GM21367 (cell line): ENCODE results near the gene HOXD8.

Source experiments
- ATAC-seq: cut with Tn5 transposase; IDR thresholded peaks from one replicate; pipeline ENCODE4 v1.9.1; 2021; ENCODE audit not compliant: unreplicated experiment

The HOXD8 gene

GRCh38 chr2:176145085-176145969 is 15.8 kb downstream of the HOXD8 start:
- ATAC-seq, result no peak

GRCh38 chr2:176146101-176146500 is 16.6 kb downstream of the HOXD8 start:
- no peak for ATAC-seq

DNA sequence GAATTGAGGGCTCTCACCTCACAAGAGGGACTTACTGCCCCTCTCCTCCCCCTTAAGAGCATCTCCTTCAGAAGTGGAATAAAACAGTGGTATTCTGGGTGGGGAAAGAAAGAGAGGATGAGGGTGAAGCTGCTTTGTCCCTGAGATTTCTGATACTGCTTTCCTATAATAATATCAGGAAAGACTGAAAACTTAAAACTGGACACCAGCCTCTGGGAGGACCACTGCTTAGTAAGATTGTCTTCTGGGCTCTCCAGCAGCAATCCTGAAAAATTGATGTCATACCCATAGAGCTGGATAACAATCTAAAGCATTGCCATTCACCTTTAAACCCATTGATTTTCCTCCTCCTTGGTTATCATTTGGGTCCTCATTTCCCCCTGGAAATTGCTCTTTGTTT is 17.1 kb downstream of the HOXD8 start:
- no peak for ATAC-seq

DNA sequence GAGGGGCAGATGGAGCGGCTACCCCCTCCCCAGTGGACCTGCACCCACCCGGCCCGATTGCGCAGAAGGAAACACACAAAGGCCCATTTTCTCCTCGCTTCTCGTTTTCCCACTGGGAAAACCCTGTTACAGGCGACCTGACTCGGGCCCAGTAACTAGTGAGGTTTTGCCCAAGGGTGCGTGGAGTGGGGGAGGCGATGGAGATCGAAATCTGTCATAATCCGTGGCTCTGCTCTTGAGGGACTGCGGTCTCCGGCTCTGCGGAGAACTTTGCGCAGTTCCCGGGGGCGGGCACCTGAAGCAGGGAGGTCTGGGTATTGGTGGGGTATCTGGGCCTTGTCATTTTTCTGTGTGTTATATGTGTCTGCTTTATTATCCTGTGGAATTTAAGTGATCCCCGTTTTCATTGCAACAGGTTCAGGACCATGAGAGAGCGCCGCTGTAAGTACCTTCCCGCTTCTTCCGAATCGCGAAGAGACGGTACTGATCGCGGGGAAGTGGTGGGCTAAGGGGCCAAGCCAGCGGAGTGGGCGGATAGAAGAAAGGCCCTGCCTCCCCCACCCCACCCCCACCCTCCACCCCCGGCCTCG is 17.8 kb downstream of the HOXD8 start:
- no peak for ATAC-seq

DNA sequence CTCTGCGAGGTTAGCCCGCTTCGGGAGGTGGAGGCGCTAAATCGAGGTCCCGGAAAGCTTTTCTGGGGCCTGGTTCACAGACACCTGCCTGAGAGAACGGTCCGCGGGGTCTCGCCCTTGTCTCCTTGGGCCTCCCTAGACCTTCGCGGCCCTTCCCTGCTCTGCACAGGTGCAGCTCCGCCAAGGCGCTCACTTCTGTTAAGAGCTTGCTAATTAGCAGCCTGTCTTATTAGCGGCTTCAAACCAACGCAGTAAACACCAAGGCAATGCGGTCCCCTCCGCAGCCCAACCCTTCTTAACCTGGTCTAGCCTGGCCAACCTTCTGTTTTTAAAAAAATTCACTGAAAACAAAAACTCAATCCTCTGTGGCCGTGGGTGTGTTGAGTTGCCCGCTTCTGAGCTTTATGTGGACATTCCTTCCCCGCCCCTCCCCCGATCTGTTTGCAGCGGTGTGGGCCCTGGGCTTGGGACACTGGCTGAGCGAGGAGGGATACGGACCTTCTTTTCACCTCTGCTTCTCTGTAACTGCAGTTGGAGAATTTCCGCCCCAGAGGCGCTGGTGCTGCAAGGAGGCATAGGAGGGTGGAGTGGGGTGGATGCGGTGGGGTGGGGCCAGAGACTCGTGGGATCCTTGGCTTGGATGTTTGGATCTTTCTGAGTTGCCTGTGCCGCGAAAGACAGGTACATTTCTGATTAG is 18.4 kb downstream of the HOXD8 start:
- ATAC-seq, result no peak

DNA sequence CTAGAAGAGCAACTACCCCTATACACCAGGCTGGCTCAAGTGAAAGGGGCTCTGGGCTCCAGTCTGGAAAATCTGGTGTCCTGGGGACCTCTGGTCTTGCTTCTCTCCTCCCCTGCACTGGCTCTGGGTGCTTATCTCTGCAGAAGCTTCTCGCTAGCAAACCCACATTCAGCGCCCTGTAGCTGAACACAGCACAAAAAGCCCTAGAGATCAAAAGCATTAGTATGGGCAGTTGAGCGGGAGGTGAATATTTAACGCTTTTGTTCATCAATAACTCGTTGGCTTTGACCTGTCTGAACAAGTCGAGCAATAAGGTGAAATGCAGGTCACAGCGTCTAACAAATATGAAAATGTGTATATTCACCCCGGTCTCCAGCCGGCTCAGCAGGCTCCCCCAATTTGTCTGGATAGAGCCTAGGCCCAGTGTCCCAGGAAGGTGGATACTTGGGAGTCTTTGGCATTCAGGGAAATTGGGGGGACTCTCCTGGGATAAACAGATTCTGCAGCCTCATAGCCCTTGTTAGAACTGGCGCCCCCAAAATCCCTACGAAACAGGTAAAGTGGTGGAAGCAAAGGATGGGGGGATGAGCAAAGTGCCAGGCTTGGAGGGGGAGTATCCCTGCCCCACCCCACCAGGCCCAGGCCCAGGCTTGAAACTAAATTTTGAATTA is 19.4 kb downstream of the HOXD8 start:
- ATAC-seq, result no peak

DNA sequence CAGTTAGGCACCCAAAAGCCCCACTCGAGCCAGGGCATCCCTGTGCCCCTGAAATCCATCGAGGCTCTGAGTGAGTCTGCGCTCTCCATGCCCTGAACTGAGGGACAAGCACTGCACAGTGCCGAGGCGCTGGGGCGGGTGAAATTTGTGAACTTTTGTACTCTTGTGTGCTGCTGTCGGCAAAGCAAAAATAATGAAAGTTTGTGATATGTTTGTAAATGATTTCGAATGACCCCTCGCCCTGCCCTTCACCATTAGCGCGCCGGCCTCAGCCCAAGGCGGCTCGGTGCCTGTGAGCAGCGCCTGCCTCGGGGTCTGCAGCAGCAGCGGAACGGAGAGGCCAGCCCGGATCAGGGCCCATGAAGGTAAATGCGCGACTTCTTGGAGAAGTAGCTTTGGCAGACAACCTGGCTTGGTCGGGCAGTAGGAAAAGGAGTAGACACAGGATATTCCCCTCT is 20.0 kb downstream of the HOXD8 start:
- ATAC-seq, result no peak

GRCh38 chr2:176149939-176150583 is 20.6 kb downstream of the HOXD8 start:
- ATAC-seq, result no peak

- ATAC-seq, result no peak
Observed at GRCh38 chr2:176150584-176151441, 21.3 kb downstream of the HOXD8 start.

GRCh38 chr2:176151442-176152287 is 22.2 kb downstream of the HOXD8 start, which contains the start of gene HOXD4:
Gene HOXD4 (plus strand): TSS chr2:176151550. CDS start chr2:176151634, 84 bp downstream.
- ATAC-seq, result no peak

DNA sequence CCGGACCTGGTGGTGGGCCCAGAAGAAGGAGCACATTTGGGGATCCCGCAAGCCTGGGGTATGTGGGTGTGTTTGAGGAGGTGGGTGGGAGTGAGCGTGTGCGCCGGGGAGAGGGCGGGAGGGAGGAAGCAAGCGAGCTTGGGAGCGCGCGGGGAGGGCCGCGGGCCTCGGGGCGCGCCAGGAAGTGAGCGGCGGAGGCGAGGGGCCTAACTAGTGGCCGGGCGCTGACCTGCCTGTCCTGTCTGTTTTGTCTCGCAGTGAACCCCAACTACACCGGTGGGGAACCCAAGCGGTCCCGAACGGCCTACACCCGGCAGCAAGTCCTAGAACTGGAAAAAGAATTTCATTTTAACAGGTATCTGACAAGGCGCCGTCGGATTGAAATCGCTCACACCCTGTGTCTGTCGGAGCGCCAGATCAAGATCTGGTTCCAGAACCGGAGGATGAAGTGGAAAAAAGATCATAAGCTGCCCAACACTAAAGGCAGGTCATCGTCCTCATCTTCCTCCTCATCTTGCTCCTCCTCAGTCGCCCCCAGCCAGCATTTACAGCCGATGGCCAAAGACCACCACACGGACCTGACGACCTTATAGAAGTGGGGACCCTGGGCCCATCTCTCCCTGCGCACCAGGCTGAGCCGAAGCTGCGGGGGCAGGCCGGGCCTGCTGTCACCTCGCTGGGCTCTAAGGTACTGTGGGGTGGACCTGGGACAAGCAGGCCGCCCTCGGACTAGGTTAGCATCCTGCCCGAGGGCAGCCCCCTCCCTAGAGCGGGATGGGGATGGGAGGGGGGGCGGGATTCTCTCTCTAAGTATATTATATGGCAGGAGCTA is 23.1 kb downstream of the HOXD8 start:
- ATAC-seq, result no peak

DNA sequence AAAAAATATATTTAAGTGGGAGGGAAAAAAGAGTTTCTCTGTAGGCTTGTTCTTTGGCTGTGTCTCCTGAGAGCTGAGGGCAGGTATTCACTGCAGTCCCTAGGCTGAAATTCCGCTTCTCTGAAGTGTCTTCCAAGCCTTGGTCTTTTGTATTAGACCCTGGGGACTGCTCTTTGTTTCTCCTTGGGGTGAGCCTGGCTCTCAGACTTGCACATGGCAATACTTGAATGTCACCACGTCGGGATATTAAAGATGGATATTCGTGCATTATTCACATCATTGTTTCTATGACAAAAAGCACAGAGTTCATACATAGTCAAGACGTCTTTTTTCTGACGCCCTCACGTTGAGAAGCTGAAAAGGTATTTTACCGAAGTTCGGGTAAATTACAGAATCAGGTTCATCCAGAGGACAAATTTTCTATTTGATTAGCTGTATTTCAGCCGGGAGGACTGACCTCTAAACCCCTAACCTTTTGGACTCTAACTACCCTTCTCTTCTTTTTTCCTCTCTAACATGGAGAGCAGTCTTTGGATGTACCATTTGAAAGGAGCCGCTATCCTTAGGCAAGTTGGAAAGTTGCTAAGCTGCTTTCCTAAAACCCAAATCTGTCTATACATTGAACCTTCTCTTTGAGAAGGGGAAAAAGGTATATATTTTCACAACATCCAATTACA is 25.2 kb downstream of the HOXD8 start:
- no peak for ATAC-seq

DNA sequence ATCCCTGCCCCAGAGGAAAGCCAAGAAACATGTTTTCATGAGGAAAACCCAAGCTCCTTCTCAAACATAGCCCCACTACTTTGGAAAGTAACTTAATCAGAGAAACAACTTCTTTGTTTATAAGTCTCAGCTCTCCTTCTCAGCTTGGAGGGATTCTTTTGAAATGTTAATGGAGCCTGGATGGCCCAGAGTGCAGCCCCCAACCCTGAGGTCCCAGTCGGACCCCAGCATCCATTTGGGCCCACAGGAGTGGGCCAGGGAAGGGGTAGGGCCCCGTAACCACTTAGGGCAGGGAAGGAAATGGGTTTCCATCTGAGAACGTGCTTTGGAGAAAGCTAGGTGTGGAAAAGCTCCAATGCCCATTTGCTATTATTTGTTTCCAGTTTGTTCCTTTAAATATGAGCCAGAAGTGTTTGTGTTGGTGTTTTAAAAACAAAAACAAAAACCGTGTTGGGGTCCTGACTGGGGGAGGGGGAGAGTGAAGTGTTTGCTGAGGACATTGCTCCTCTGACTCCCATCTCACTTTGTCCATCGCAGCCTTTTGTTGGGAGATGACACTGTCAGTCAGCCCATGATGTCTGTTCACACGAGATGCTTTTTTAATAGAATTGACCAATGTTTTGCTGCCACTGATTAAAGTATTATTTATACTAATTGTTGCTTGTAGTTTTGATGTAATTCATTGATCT is 26.0 kb downstream of the HOXD8 start:
- ATAC-seq, result no peak

DNA sequence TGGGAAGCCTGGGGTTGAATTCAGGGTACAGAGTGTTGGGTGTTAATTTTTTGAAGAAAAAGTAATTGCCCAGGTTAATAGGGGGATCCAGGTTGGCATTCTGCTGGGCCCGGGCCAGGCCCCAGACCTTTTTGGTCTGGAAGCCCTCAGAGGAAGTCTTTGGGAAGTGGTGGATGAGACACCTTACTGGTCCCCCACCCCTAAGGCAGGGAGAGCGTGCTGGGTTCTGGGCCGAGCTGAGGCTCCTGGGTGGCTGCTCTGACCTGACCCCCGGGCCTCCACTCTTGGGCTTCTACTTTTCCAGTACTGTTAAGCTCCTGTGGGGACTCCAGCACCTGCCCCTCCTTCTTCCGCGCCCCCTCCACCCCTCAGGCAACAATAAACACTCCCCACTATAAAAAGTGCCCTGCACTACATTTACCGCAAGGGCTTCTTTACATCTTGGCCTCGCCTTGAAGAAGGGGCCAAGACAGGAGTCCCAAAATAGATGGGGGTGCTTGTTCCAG is 26.8 kb downstream of the HOXD8 start:
- no peak for ATAC-seq

DNA sequence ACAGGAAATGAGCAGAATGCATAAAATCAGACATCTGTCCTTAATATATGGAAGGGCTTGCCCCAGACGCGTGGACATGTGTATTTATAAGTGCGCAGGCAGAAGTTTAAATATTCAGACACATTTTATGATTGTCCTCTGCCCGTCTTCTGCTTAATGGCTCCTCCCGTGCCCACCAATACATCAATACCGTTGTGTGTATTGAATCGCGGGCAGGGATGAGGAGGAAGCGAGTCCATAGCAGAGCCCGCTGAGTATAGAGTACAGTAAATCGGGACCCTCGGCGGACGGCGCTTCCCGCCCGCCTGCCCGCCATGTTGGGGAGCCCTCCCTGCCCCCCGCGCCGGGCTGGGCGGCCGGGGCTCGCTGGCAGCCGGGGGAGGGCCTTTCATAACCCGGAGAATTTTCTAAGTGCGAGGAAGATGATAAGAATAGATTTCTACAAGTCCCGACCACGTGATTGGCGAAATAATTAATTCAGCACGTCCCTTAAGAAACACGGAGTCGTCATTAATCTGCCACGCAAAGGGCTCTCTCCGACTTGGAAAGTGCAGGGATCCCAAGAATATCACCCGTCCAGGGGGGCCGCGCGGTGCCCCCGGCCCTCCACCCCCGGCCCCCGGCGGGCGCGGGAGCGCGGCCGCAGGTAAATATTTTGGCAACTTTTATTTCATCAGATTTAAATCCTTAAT is 27.4 kb downstream of the HOXD8 start, which contains the start of gene HOXD3:
HOXD3 (plus strand) TSS at position 501 of the 692 bp plus-strand sequence. CDS start 11,808 bp downstream, outside the sequence.
- no peak for ATAC-seq
